HEK293 (cell line): ENCODE results near the gene GBF1.

Source experiments
- CTCF ChIP-seq: fragments of 450-650 bp; formaldehyde crosslinking; IDR thresholded peaks from 2 replicates; pipeline ENCODE4 v1.5.1; 2016; ENCODE audit warnings: missing biosample characterization, missing genetic modification characterization
- GLI2 ChIP-seq: fragments of 450-650 bp; formaldehyde crosslinking; IDR thresholded peaks from 2 replicates; pipeline ENCODE4; 2017; ENCODE audit warnings: missing biosample characterization, missing genetic modification characterization, low read depth, borderline replicate concordance
- SP2 ChIP-seq: fragments of 450-650 bp; formaldehyde crosslinking; IDR thresholded peaks from 2 replicates; pipeline ENCODE4 v1.5.1; 2016; ENCODE audit warnings: missing biosample characterization, missing genetic modification characterization
- ZBTB21 ChIP-seq: fragments of 450-650 bp; formaldehyde crosslinking; IDR thresholded peaks from 2 replicates; pipeline ENCODE4 v1.5.1; 2017; ENCODE audit warnings: missing biosample characterization, missing genetic modification characterization
- ZBTB44 ChIP-seq: fragments of 450-650 bp; IDR thresholded peaks from 2 replicates; pipeline ENCODE4 v1.5.1; 2018; ENCODE audit warnings: missing biosample characterization, mild to moderate bottlenecking, missing genetic modification characterization
- ZBTB48 ChIP-seq: fragments of 450-650 bp; formaldehyde crosslinking; IDR thresholded peaks from 2 replicates; pipeline ENCODE4 v1.5.1; 2016; ENCODE audit warnings: missing biosample characterization, missing genetic modification characterization
- ZBTB7A ChIP-seq: fragments of 450-650 bp; formaldehyde crosslinking; IDR thresholded peaks from 2 replicates; pipeline ENCODE4 v1.5.1; 2016; ENCODE audit warnings: low read depth, missing biosample characterization, missing genetic modification characterization
- ZBTB8A ChIP-seq: fragments of 450-650 bp; formaldehyde crosslinking; IDR thresholded peaks from 2 replicates; pipeline ENCODE4 v1.5.1; 2016; ENCODE audit warnings: missing biosample characterization, missing genetic modification characterization
- ZEB2 ChIP-seq: fragments of 450-650 bp; formaldehyde crosslinking; IDR thresholded peaks from 2 replicates; pipeline ENCODE4 v1.5.1; 2016; ENCODE audit warnings: missing biosample characterization, missing genetic modification characterization
- ZNF132 ChIP-seq: fragments of 450-650 bp; formaldehyde crosslinking; IDR thresholded peaks from 2 replicates; pipeline ENCODE4 v1.5.1; 2017; ENCODE audit warnings: missing biosample characterization, missing genetic modification characterization, borderline replicate concordance
- ZNF23 ChIP-seq: fragments of 450-650 bp; formaldehyde crosslinking; IDR thresholded peaks from 2 replicates; pipeline ENCODE4 v1.5.1; 2016; ENCODE audit warnings: missing biosample characterization, missing genetic modification characterization, borderline replicate concordance
- ZNF335 ChIP-seq: fragments of 450-650 bp; formaldehyde crosslinking; conservative IDR thresholded peaks from 2 replicates; pipeline ENCODE4 v1.5.1; 2016; ENCODE audit warnings: missing biosample characterization, missing genetic modification characterization
- ZNF394 ChIP-seq: fragments of 450-650 bp; formaldehyde crosslinking; IDR thresholded peaks from 2 replicates; pipeline ENCODE4 v1.5.1; 2016; ENCODE audit warnings: missing biosample characterization, missing genetic modification characterization, mild to moderate bottlenecking, moderate library complexity, borderline replicate concordance
- ZNF449 ChIP-seq: fragments of 450-650 bp; formaldehyde crosslinking; IDR thresholded peaks from 2 replicates; pipeline ENCODE4 v1.5.1; 2017; ENCODE audit warnings: missing biosample characterization, mild to moderate bottlenecking, missing genetic modification characterization, moderate library complexity
- ZNF473 ChIP-seq: fragments of 450-650 bp; formaldehyde crosslinking; IDR thresholded peaks from 2 replicates; pipeline ENCODE4 v1.5.1; 2017; ENCODE audit warnings: missing biosample characterization, missing genetic modification characterization
- ZNF488 ChIP-seq: fragments of 450-650 bp; formaldehyde crosslinking; IDR thresholded peaks from 2 replicates; pipeline ENCODE4 v1.5.1; 2016; ENCODE audit warnings: missing biosample characterization, missing genetic modification characterization
- ZNF513 ChIP-seq: fragments of 450-650 bp; IDR thresholded peaks from 2 replicates; pipeline ENCODE4 v1.5.1; 2018; ENCODE audit warnings: missing biosample characterization, missing genetic modification characterization
- ZNF518A ChIP-seq: fragments of 450-650 bp; formaldehyde crosslinking; conservative IDR thresholded peaks from 2 replicates; pipeline ENCODE4 v1.5.1; 2016; ENCODE audit warnings: low read depth, missing biosample characterization, missing genetic modification characterization
- ZNF521 ChIP-seq: fragments of 450-650 bp; formaldehyde crosslinking; IDR thresholded peaks from 2 replicates; pipeline ENCODE4 v1.5.1; 2017; ENCODE audit warnings: missing biosample characterization, mild to moderate bottlenecking, missing genetic modification characterization
- ZNF596 ChIP-seq: fragments of 450-650 bp; IDR thresholded peaks from 2 replicates; pipeline ENCODE4 v1.5.0; 2018; ENCODE audit warnings: missing biosample characterization, mild to moderate bottlenecking, missing genetic modification characterization, moderate library complexity
- ZNF623 ChIP-seq: fragments of 450-650 bp; formaldehyde crosslinking; IDR thresholded peaks from 2 replicates; pipeline ENCODE4 v1.5.1; 2016; ENCODE audit warnings: missing biosample characterization, missing genetic modification characterization
- ZNF626 ChIP-seq: fragments of 450-650 bp; sonication (Bioruptor Pico); formaldehyde crosslinking; IDR thresholded peaks from 2 replicates; pipeline ENCODE4 v1.5.1; 2018; ENCODE audit warnings: missing biosample characterization, missing genetic modification characterization, inconsistent platforms
- ZNF664 ChIP-seq: fragments of 450-650 bp; formaldehyde crosslinking; IDR thresholded peaks from 2 replicates; pipeline ENCODE4 v1.5.1; 2016; ENCODE audit warnings: missing biosample characterization, missing genetic modification characterization
- ZNF707 ChIP-seq: fragments of 450-650 bp; formaldehyde crosslinking; IDR thresholded peaks from 2 replicates; pipeline ENCODE4 v1.5.1; 2016; ENCODE audit warnings: missing biosample characterization, missing genetic modification characterization
- ZNF76 ChIP-seq: fragments of 450-650 bp; formaldehyde crosslinking; IDR thresholded peaks from 2 replicates; pipeline ENCODE4; 2016; ENCODE audit warnings: low read depth, missing biosample characterization, missing genetic modification characterization, borderline replicate concordance
- ZSCAN5A ChIP-seq: fragments of 450-650 bp; formaldehyde crosslinking; IDR thresholded peaks from 2 replicates; pipeline ENCODE4 v1.5.1; 2016; ENCODE audit warnings: missing biosample characterization, missing genetic modification characterization

The GBF1 gene

GRCh38 chr10:102426803-102427287 is 181.5 kb downstream of the GBF1 start (continued):
- TF ChIP-seq ZNF518A (no peak), ZNF23 (tag by site-specific recombination) (no peak), ZNF623 (tag by site-specific recombination) (no peak), SP2 (tag by site-specific recombination) (no peak), ZNF521 (tag by site-specific recombination) (no peak), ZEB2 (tag by site-specific recombination) (no peak; the same call in 1 of the 2 replicates), ZNF132 (no peak), ZNF707 (no peak), CTCF (no peak), ZBTB8A (tag by site-specific recombination) (0 out of 2 replicates have a peak, but pooled peaks have one; percentile 16), ZSCAN5A (tag by site-specific recombination) (no peak), ZBTB7A (tag by site-specific recombination) (no peak), GLI2 (tag by site-specific recombination) (no peak), ZBTB48 (tag by site-specific recombination) (no peak), ZNF664 (tag by site-specific recombination) (no peak; the same call in 1 of the 2 replicates), ZNF394 (tag by site-specific recombination) (0 out of 2 replicates have a peak, but pooled peaks have one; percentile 34), ZNF488 (tag by site-specific recombination) (no peak), ZNF513 (tag by site-specific recombination) (no peak), ZNF596 (tag by site-specific recombination) (no peak), ZBTB44 (tag by site-specific recombination) (no peak), ZNF473 (no peak), ZNF335 (tag by site-specific recombination) (no peak), ZBTB21 (tag by site-specific recombination) (0 out of 2 replicates have a peak, but pooled peaks have one; percentile 31), ZNF76 (tag by site-specific recombination) (no peak), ZNF626 (tag by site-specific recombination) (no peak), ZNF449 (no peak)
